ENCODE results near the gene VWA7. TPM values are rescaled to one million over a fixed set of nuclear protein-coding genes. Genes with fewer than 3 reads are reported as not detected.

VWA7 gene
- polyA plus RNA-seq, 2 donors = 0.33 to 1.3 TPM

Other genes starting within 250 kb of the VWA7 start
- gene MCCD1, start 248.4 kb downstream of the VWA7 start, polyA plus RNA-seq = not detected
- 100 to 1,000 TPM; 181 to 321 TPM for gene DDX39B, start 235.3 kb downstream of the VWA7 start, polyA plus RNA-seq
- gene ATP6V1G2, start 230.7 kb downstream of the VWA7 start, polyA plus RNA-seq = under 1 TPM; 0.32 to 0.49 TPM
- gene NFKBIL1, start 229.7 kb downstream of the VWA7 start, polyA plus RNA-seq = 10 to 100 TPM; 16.1 to 20.2 TPM
- under 1 TPM; 0.10 to 0.14 TPM for gene LTA, start 205.0 kb downstream of the VWA7 start, polyA plus RNA-seq
- gene TNF, start 201.8 kb downstream of the VWA7 start, polyA plus RNA-seq = 1 to 10 TPM in 1 of 2 donors, under 1 TPM in 1; 0.71 to 2.4 TPM
- gene LTB, start 194.9 kb downstream of the VWA7 start, polyA plus RNA-seq = 1 to 10 TPM; 1.8 to 3.0 TPM
- gene LST1, start 191.1 kb downstream of the VWA7 start, polyA plus RNA-seq = 1 to 10 TPM; 2.8 to 6.9 TPM
- gene NCR3, start 184.3 kb downstream of the VWA7 start, polyA plus RNA-seq = under 1 TPM in 1 of 2 donors, not detected in 1; 0.07 TPM
- 10 to 100 TPM in 1 of 2 donors, 1 to 10 TPM in 1; 8.0 to 12.6 TPM for gene AIF1, start 162.1 kb downstream of the VWA7 start, polyA plus RNA-seq
- gene PRRC2A, start 156.6 kb downstream of the VWA7 start, polyA plus RNA-seq = 100 to 1,000 TPM in 1 of 2 donors, 10 to 100 TPM in 1; 76.6 to 110 TPM
- gene BAG6, start 124.7 kb downstream of the VWA7 start, polyA plus RNA-seq = 100 to 1,000 TPM; 158 to 259 TPM
- 1 to 10 TPM; 4.3 to 6.0 TPM for gene APOM, start 121.4 kb downstream of the VWA7 start, polyA plus RNA-seq
- gene C6orf47, start 116.5 kb downstream of the VWA7 start, polyA plus RNA-seq = 10 to 100 TPM; 20.6 to 21.1 TPM
- gene GPANK1, start 112.3 kb downstream of the VWA7 start, polyA plus RNA-seq = 10 to 100 TPM; 10.2 to 10.4 TPM
- 100 to 1,000 TPM; 140 to 187 TPM for gene CSNK2B, start 111.2 kb downstream of the VWA7 start, polyA plus RNA-seq
- 1 to 10 TPM; 5.3 to 7.4 TPM for gene LY6G5B, start 107.4 kb downstream of the VWA7 start, polyA plus RNA-seq
- 1 to 10 TPM in 1 of 2 donors, under 1 TPM in 1; 0.76 to 1.1 TPM for gene LY6G5C, start 96.3 kb downstream of the VWA7 start, polyA plus RNA-seq
- 10 to 100 TPM; 30.0 to 40.1 TPM for gene ABHD16A, start 74.0 kb downstream of the VWA7 start, polyA plus RNA-seq
- gene LY6G6F, start 70.5 kb downstream of the VWA7 start, polyA plus RNA-seq = not detected
- 1 to 10 TPM in 1 of 2 donors, under 1 TPM in 1; 0.67 to 1.3 TPM for gene LY6G6D, start 62.0 kb downstream of the VWA7 start, polyA plus RNA-seq
- 10 to 100 TPM; 17.2 to 21.9 TPM for gene LY6G6C, start 55.6 kb downstream of the VWA7 start, polyA plus RNA-seq
- gene MPIG6B, start 54.0 kb downstream of the VWA7 start, polyA plus RNA-seq = under 1 TPM; 0.49 to 0.88 TPM
- 10 to 100 TPM; 46.5 to 73.3 TPM for gene DDAH2, start 48.0 kb downstream of the VWA7 start, polyA plus RNA-seq
- gene CLIC1, start 40.8 kb downstream of the VWA7 start, polyA plus RNA-seq = 100 to 1,000 TPM; 258 to 412 TPM
- 10 to 100 TPM in 1 of 2 donors, 1 to 10 TPM in 1; 6.3 to 15.8 TPM for gene MSH5, start 37.3 kb downstream of the VWA7 start, polyA plus RNA-seq
- 1 to 10 TPM; 2.3 to 7.6 TPM for gene SAPCD1, start 14.7 kb downstream of the VWA7 start, polyA plus RNA-seq
- gene VARS1, start 18.4 kb upstream of the VWA7 start, polyA plus RNA-seq = 10 to 100 TPM; 35.7 to 37.3 TPM
- 10 to 100 TPM; 25.6 to 42.9 TPM for gene LSM2, start 29.6 kb upstream of the VWA7 start, polyA plus RNA-seq
- under 1 TPM; 0.39 to 0.42 TPM for gene HSPA1L, start 38.0 kb upstream of the VWA7 start, polyA plus RNA-seq
- 100 to 1,000 TPM; 105 to 125 TPM for gene HSPA1A, start 38.2 kb upstream of the VWA7 start, polyA plus RNA-seq
- 100 to 1,000 TPM in 1 of 2 donors, 10 to 100 TPM in 1; 26.9 to 103 TPM for gene HSPA1B, start 50.4 kb upstream of the VWA7 start, polyA plus RNA-seq
- 10 to 100 TPM; 13.6 to 14.6 TPM for gene NEU1, start 85.5 kb upstream of the VWA7 start, polyA plus RNA-seq
- gene SLC44A4, start 101.7 kb upstream of the VWA7 start, polyA plus RNA-seq = under 1 TPM; 0.19 to 0.33 TPM
- 10 to 100 TPM; 27.2 to 39.6 TPM for gene EHMT2, start 120.4 kb upstream of the VWA7 start, polyA plus RNA-seq
- gene ZBTB12, start 124.8 kb upstream of the VWA7 start, polyA plus RNA-seq = 1 to 10 TPM; 2.4 to 3.6 TPM
- gene C2, start 150.4 kb upstream of the VWA7 start, polyA plus RNA-seq = 1 to 10 TPM; 1.2 to 1.3 TPM
- 10 to 100 TPM; 15.9 to 19.6 TPM for gene CFB, start 168.8 kb upstream of the VWA7 start, polyA plus RNA-seq
- 10 to 100 TPM; 30.2 to 49.3 TPM for gene NELFE, start 181.6 kb upstream of the VWA7 start, polyA plus RNA-seq
- gene SKIC2, start 181.8 kb upstream of the VWA7 start, polyA plus RNA-seq = 10 to 100 TPM; 39.1 to 58.0 TPM
- gene DXO, start 194.8 kb upstream of the VWA7 start, polyA plus RNA-seq = 10 to 100 TPM; 11.8 to 16.5 TPM
- gene C4A, start 204.7 kb upstream of the VWA7 start, polyA plus RNA-seq = 10 to 100 TPM in 1 of 2 donors, 1 to 10 TPM in 1; 6.9 to 13.1 TPM
- 10 to 100 TPM in 1 of 2 donors, 1 to 10 TPM in 1; 5.3 to 15.0 TPM for gene C4B, start 237.5 kb upstream of the VWA7 start, polyA plus RNA-seq